ENCODE data around the gene JAM3.

Gene JAM3

DNA sequence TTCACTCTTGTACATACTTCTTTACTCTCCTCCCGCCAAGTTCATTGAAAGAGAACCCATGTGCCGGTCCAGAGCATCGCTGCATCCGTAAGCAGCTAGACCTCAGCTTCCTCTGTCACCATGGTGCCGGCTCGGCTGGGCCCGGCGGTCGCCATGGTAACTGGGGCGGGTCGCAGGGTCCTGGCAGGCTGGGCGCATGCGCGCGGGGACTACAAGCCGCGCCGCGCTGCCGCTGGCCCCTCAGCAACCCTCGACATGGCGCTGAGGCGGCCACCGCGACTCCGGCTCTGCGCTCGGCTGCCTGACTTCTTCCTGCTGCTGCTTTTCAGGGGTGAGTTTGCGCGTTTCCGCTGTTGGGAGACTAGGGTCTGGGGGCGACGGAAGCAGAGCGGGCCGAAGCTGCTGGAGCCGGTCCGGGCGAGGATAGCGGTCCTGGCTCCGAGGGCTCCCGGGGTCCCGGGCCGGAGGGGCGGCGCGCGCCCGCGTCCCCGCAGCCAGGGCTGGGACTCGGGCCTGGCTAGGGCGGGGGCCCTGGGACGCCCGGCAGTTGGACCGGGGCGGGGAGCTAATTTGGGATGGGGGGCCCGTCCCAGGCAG is at the start of gene JAM3:
Gene JAM3, plus strand, starts transcription at position 244 of the 597 bp plus-strand sequence. Its CDS starts 12 bp downstream, at position 256.
- DNase-seq (ENCODE audit: low read depth) = peak; percentile 94

DNA sequence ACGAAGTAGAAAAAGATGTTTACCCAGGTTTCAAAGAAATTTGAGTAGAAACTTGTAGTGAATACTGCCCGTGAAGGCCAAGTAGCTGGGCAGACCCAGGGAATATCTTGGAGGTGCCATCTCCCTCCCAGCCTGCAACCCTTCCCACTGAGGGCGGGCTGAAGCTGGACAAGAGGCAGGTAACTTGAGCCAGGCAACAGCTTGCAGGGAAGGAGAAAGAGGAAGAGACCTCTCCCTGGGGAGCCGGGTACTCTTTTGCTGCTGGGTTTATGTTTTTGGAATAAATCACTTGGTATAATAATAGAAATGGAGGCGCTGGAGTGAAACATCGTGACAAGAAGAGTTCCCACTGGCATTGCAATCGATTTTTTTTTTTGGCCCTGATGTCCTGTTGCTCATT is 49.4 kb upstream of the JAM3 start:
- no peak for DNase-seq (ENCODE audit: low read depth)

DNA sequence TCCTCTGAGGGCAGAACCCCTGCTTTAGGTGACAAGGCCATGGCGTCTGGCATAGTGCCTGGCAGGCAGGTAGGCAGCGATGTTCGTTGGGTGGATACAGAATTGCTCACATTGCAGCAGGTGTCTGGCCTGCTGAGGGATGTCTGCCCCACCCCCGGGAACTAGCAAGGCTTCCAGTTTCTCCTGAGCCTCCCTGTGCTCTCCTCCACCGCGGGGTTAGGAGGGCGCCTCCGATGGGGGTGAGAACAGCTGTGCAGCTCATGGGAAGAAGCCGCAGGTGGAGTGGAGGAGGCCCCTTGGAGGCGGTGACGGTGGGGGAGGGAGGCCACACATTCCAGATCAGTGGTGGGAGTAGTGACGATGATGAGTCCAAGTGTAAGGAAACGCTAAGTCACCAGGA is 48.3 kb upstream of the JAM3 start:
- no peak for DNase-seq (ENCODE audit: low read depth)

DNA sequence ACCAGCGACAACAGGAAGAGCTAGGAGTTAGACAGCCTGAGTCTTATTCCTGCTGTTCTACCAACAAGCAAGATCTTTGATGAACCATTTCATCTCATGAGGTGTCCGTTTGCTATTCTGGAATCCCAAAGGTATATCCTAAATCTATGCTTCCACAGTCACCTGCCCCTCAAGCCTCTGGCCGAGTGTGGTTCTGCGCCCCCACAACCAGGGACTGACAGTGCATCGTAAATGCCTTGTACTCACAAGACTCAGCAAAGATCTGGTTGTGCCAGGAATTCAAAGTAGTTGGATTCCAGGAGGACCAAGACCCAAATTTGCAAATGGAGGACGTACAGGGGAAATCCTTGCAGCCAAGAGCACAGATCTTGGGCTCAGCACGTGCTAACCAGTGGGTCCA is 47.5 kb upstream of the JAM3 start:
- DNase-seq (ENCODE audit: low read depth) = no peak

DNA sequence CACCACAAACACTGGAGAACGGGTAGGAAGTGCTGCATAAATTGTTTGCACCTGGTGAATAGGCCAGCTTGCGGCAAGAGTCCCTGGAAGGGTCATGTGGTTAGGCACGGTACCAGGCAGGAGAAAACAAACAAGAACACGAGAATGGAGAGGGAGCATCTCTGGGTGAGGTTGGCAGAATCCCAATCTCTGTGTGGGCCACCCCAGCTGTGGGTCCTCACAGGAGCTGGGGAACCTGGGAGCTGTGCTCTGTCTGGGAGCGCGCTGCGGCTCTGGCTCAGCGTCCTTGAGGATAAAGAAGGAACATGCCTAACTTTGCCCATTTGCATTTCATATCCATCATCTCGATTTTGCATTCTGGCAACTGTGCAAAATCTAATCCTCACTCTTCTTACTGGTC is 46.1 kb upstream of the JAM3 start:
- no peak for DNase-seq (ENCODE audit: low read depth)

DNA sequence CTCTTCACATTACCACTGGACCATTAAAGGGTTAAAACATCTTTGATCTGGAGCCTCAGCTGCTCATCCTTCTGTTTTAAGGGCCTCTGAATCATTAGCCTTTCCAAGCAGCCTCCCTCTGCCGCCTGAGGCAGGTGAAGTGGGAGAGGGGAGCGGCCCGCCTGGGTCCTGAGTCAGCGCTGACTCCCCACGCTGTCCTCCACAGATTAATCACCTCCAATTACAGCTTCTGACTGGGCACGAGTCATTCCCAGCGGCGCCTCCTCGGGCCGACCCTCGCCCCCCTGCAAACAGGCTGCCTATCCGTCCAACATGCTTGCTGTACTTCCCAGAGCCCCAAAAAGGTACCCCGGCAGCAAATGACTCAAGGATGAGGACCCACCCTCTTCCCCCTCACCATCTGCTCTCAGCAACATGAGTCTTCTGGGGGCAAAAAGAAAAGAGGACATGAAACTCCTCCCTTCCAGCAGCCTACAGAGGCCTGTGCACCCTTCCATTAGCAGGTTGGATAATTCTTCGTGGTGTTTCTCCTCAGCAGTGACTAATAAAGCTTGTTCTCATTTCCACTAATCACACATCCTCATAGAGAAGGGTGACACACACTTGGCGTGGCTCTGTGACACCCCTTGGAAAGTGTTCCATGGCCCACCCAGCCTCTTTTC is 44.3 kb upstream of the JAM3 start:
- no peak for DNase-seq (ENCODE audit: low read depth)

DNA sequence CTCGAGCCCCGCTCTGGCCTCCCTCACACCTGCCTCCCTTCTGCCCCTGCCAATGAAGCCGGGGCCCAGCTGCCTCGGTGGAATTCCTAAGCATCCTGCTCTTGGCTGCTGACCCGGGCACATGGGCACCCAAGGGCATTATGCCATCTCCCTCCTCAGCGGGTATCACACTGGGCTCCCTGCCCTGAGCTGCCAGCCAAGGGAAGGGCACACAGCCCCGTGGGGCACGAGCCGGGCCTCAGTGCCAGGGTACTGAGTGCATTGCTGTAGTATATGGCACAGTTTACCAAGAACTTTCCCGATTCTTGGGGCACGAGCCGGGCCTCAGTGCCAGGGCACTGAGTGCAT is 43.8 kb upstream of the JAM3 start:
- no peak for DNase-seq (ENCODE audit: low read depth)

DNA sequence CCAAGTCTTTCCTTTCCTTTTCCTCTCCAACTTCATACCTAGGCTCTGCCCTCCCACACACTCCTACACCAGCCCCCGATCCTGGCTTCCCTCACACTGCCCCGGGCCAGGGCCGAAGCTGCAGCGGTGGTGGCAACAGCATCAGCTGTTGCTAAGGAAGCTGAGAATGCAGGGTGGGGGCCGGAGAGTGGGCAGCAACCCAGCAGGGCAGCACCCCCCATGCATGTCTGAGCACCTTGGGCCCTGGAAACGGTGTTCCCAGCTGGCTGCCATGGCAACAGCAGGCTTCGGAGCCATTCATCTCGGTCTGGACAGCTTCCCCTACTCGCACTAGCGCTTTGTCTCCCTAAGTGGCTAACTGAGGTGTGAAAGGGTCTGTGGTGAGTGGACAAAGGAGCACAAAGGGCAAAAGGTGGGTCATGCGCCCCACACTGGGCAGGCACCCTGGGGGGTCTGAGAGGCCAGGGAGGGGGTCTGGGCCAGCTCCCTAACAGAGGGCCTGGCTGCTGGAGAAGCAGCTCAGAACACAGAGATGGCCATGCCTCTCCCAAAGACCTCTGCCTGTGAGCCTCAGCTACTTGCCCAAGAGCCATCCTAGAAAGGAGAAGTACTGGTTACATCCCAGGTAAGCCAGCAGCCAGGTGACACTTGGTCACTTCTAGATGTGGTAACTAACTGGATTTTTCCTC is 42.1 kb upstream of the JAM3 start:
- DNase-seq (ENCODE audit: low read depth) = no peak

DNA sequence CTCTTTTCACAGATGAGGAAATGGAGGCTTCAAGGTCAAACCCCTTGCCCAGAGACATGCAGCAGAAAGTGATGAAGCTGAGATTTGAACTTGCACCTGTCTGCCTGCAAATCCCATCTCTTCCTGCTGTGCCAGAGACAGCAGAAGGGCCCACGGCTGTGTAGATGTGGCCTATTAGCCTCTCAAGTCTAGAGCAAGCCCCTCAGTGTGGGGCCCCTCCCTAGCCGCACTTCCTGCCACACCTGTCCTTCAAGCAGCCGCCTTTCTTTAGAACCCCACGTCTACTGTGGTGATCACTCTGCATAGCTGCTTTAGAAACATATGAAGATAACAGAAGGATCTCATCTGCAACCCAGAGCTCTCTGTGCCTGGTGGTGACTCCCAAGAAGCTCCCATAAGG is 41.2 kb upstream of the JAM3 start:
- no peak for DNase-seq (ENCODE audit: low read depth)

DNA sequence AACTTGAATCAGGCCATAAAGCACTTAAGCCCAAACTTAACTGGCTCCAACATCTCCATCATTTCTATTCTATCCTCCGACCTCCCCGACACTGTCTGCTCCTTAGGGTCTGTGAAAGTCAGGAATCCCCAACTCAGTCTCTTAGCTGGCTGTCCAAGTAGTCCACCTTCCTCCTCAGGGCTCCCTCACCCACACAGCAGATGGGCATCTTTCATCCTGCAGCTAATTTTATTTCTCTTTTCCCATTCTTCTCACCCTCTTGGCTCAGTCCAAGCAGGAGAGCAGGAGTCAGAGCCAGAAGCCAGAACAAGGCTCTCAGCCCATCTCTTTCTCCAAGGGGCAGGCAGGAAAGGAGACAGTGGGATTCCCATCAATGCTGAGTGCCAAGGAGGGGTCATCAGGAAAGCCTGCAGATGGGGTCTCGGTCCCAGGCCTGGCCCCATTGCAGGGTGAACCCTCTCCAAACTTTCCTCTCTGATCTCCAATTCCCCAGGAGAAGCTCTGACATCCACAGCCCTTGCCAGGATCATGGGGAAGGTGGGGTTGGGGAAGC is 40.4 kb upstream of the JAM3 start:
- no peak for DNase-seq (ENCODE audit: low read depth)

DNA sequence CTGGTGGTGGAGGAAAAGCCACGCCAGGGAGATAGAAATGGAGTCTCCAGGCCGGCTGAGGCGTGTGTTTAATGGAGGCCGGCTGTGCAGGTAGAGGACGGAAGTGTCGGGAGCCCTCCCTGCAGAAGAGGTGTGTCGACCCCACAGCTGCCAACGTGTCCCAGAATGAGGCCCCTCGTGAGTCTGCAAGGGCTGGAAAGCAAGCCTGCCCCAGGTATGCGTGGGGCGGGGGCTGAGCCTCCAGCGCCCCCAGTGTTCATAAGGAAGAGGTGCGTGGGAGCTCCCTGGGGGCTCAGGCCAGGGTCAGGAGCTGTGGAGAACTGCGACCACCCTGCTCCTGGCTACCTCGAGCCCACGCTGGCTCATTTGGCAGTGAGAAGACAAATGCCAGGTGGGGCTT is 38.0 kb upstream of the JAM3 start:
- DNase-seq (ENCODE audit: low read depth) = no peak

DNA sequence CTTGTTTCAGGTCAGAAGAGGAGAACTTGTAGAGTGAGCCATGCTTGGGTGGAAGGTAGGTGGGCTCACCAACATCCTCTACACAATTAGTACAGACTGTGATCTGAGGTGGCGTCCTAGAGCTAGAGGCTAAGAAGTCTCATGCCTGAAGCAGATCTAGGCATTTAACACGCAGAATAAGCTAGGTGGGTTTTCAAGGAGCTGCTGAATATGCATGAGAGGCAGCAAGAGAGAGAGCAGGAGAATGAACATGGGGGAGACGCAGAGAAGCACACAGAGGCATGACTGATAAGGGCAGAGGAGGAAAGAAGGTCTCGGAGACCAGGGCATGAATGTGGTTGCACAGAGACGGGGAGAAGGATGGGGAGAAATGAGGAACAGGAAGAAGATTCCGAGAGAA is 36.8 kb upstream of the JAM3 start:
- no peak for DNase-seq (ENCODE audit: low read depth)

DNA sequence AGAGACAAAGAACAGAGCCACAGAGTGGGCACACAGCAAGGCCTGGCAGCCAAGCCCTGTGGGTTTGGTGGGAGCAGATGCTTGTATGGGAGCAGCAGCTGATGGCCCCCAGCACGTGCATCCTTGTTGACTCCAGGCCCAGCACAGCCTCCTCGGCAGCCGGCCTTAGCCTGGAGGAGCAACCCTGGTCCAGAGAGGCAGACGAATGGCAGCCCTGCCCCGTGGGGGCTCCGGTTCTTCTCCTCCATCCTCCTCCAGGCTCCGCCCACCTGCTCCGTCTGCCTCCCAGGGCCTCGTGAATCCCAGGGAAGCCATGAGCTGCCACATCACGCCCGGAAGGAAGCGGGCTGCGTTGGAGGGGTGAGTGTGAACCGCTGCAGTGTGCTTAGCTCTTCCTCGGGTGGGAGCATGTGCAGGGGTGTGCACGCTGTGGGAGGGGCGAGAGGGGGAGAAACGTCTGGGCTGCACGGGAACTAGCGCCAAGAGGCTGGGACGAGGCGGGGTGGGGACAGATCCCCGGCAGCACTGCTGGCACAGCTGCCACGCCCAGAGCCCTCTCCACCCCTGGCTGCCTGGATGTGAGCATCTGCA is 36.3 kb upstream of the JAM3 start:
- DNase-seq (ENCODE audit: low read depth) = no peak

DNA sequence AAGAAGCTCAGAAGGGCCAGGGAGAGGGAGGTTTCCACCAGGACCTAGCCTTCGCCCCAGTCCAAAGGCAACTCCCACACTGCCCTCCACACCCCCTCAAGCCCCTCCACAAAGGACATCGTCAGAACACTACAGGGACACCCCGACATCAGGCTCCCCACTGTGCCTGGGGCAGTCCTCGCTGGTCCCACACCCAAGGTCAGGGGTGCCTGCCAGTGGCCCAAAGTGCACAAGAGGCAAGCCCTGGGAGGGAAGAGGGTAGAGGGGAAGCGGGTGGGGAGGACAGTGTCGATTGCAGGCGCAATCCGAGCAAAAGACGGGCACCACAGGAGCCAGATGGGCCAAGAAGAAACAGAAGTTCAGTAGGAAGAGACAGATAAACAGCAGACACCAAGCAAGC is 35.6 kb upstream of the JAM3 start:
- no peak for DNase-seq (ENCODE audit: low read depth)

DNA sequence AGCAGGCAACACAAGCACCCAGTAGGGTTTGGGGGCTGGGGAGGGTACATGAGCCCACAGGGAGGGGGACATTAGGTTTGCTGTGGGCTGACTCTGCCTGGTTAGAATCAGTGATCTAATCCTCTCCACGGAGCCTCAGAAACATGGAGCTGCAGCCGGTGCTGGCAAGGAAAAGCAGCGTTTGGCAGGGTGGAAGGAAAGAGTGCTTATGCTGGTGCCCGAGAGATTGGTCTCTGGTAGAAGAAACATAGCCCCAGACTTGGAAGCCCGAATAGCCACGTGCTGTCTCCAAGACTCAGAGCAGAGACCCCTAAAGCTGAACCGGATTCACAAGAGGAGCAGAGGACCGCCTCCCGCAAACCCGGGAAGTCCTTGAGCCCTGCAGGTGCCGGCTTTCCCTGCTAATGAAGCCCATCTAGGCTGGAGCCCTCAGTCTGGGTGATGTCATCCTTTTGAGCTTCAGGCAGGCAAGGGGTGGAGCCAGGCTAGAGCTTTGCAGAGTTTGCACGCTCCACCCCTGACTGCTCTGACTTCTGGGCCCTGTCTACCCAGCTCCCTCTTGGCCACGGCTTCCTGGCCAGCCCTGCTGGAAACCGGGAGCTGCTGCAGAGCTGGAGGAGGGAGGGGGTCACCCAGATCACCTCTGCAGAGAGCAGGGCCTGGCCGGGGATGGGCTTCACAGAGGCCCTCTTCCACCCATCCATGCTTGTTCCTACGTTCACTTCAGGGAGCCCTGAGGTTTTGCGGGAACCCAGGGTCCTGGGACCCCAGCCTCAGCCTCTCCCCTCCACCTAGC is 35.0 kb upstream of the JAM3 start:
- peak; percentile 22 for DNase-seq (ENCODE audit: low read depth)

DNA sequence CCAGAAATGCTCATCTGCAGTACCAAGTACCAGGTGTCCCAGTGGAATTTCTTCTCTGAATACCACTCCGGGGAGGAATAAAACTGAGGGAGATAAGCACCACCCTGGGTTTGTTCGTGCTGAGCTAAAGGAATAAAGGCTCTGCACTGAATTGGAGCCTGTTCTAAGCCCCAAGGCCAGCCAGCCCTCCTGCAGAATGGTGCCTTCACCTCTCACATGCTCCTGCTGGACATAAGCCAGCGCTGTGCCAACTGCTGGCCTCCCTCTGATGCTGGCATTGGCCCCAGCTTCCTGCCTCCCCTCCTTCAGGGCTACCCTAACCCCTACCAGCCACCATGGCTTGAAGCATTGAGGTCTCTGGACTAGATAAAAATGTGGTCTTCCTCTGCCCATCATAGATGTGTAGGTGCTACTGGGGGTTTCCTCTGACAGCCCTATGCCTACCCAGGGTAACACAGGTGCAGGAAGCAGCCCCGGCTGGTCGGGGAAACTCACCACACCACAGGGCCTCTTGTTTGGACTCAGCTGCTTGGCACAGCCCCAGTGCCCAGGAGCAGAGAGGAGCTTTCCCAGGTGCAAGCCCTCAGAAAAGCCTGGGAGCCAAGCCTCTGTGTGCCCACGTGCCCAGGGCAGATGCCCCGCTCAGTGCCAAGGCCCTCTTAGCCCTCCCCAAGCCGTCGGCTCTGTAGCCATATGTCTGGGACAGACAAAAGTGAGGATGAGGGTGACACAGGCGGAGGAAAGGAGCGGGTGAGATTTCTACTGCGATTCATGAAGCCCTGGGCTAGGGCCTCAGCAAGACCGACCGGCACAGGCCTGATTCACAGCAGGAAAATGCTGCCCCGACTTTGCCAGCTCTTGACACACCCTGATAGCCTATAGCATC is 34.1 kb upstream of the JAM3 start:
- no peak for DNase-seq (ENCODE audit: low read depth)

DNA sequence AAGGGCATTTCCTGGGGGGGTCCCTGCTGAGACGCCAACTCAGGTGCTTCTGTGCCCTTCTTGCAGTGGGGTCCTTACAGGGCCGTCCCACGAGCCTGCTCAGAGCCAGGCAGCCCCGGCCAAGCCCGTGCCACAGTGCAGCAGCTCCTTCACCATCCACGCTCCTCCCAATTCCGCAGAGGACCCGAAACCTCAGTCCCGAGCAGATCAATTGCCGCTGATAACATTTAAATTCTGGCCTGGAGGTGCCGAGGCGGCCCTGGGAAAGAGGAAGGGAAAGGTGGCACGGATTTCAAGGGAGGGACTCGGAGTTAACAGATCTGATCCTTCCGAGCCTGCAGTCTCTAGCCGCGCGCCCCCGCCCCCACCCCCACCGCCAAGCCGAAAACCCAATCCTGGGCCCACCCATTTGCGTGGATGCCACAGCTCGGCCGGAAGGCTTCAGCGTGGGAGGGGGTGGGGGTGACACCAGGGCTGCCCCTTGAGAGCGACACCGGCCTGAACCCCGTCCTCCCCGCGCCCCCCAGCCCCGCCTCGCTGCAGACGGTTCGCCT is 32.3 kb upstream of the JAM3 start:
- no peak for DNase-seq (ENCODE audit: low read depth)

DNA sequence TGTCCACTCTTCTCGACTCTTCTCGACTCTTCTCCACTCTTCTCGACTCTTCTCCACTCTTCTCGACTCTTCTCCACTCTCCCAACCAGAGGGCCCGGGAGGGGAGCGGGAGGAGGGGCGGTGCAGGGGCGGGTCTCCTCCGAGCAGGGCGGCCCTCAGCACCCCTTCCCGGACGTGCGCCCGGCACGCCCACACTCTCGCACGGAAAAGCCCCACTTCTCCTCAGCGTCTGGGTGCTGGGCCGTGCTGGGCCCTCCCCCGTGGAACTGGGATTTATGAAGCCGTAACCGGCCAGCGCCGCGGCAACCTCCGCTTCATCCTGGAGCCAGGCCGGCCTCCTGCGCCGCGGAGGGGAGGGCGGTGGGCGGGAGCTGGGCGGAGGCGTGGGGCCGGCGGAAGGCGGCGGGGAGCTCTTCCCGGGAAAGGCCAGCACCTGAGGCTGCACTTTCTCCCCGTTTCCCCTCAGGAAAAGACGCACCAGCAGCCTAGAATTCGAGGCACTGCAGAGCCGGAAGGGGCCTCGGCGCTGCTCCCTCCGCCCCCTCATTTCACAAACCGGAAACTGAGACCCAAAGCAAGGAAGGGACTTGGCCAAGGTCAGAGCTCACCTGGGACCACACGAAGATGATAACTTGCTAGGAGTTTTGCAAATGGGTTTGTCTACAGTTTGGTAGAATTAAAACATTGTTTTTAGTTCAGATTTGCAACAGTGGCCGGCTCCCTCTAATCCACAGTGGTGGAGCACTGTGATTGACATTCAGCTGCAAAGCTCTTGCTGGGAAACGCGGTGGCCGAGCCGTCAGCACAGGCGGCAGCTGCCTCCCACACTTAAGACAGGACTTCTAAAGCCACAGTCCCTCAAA is 31.6 kb upstream of the JAM3 start:
- DNase-seq (ENCODE audit: low read depth) = peak; percentile 37

DNA sequence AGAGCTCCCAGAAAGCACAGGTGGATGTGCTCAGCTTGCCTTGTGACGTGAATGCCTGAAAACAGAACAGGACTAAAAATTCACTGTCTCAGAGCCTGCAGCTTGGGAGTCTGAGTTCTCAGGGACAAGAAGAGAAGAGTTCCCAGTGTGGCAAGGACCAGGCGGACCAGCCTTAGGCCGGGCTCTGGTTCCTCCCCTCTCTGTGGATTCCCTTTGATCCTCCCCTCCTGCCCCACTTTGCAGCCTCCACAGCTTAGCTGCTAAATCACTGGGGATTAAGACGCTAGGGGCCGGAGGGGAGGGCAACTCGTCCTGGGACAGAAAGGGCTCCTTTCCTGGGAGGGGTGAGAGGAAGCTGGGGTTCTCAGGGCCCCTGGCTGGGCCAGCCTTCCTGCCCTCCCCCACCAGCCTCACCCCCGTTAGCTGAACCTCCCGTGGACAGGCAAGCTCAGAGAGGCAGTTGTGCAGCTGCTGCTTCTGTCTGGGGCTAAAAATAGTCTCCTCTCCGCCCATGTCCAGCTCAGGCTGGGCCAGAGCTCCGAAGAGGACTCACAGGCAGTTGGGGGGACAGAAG is 29.9 kb upstream of the JAM3 start:
- no peak for DNase-seq (ENCODE audit: low read depth)

All from stimulated activated CD8-positive, alpha-beta memory T cell treated with anti-CD3 and anti-CD28 coated beads, Interleukin-12 subunit alpha, Interleukin-12 subunit beta, amount 100 ng/mL, for 4 hours (primary cell).